IPS DF 4.7 (cell line): ENCODE results near the gene MOB2.

Experiments used
- DNase-seq: peaks from one replicate; pipeline ENCODE4 v3.0.0-alpha.2; 2013; ENCODE audit warnings: low spot score; ENCODE audit errors: extremely low read depth

MOB2 gene

DNA sequence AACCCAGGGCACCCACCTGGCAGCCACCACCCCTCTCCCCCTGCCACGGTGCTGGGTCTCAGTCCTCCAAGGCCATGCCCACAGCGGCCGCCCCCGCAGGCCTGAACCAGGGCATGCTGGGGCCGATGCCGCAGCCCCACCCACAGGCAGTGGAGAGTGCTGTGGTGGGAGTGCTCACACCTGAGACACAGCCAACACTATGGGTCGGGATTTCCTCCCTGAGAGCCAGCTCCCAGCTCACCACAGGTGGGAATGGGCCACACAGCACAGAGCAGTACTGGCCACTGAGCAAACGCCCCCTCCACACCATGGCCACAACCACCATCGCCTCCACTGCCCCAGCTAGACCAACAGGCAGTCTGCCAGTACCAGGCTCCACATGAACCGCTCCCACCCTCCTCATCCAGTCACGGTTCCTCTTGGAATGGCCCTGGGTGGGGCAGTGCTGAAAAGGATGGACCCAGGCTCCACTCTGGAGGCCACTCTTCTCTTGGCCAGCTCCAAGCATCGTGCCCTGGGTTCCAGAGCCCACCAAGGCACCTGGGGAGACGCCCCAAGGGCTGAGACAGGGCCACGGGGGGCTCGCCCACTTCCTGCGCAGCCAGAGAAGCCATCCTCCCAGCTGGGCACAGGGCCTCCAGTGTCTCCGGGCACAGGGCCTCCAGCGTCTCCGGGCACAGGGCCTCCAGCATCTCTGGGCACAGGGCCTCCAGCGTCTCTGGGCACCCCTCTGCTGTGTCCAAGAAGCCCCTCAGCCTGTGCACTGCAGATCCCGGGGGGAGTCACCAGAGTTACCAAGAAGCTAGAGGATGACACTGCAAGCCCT lies 14.2 kb downstream of the MOB2 start:
- DNase-seq, result no peak

- no peak for DNase-seq
Measured at GRCh38 chr11:1471736-1472135, 14.8 kb downstream of the MOB2 start.

DNA sequence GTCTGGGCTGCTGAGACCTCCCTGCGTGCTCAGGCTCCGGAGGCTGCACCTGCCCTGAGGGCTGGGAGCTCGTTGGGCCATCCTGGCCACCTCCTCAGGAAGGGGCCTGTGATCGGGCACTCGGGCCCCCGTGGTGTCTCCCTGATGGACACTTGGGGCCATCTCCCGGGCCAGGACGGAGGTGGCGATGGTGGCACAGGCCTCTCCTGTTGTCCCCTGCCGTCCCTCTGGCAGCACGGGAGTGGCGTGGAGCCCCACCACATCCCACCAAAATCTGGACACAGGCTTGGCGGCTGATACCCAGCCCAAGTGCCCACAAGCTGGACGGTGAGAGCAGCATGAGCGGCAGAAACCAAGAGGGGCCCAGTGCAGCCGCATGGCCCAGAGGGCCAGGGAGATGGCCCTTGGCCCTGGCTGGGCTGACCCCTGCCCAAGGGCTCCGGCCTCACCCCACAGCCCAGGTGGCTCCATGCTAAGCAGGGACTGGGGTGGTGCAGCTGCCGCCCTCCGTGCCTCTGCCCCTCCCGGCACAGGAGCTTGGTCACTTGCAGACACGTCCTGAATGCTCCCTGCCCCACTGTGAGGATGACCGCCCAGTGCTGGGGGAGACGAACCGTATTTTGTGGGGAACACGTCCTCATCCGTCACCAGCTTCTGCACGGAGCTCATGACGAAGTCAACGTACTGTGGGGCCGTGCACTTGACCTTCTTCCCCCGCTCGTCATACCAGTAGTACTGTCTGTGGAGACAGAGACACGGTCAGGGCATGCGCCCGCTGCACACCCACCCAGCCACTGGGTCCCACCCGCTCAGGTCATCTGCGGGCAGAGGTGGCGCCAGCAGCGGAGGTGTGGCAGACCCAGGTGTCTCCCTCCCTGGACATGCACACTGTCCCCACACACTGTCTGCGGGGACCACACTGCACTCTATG lies 15.6 kb downstream of the MOB2 start:
- DNase-seq, result no peak

GRCh38 chr11:1469911-1470680 lies 16.5 kb downstream of the MOB2 start:
- no peak for DNase-seq

GRCh38 chr11:1469287-1469910 lies 17.2 kb downstream of the MOB2 start:
- no peak for DNase-seq

GRCh38 chr11:1468473-1469066 lies 18.0 kb downstream of the MOB2 start:
- DNase-seq, result no peak

DNA sequence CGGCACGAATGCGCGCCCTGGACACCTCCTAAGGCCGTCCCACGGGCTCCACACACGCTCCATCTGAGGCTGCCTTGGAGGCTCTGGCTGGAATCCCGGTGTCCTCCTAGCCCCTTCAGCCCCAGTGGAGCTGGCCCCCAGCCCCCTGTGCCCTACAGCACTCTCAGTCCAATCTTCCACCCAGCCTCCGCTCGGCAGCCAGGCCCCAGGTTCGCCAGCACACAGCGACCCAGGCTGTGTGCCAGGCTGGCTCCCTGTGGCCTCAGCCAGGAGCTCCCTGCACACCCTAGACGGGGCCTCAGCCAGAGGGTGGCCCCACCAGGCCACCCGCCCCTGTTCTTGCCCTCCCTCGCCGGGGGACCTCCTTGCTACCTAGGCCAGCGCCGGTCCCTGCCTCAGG lies 18.6 kb downstream of the MOB2 start:
- DNase-seq, result no peak

DNA sequence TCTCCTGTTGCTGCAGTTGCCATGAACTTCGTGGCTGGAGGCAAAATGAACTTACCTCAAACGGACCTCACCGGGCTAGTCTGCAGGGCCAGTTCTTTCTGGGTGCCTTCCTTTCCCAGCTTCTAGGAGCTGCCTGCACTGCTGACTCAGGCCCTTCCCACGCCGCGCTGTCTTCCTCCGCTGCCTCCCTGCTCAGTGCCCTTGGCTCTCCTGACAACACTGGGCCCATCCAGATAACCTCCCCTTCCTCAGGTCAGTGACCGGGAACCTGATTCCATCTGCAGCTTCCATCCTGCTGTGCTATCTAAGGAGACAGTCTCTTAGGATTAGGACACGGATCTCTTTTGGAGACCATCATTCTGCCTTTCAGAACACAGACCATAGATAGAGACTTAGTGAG lies 19.3 kb downstream of the MOB2 start:
- no peak for DNase-seq

DNA sequence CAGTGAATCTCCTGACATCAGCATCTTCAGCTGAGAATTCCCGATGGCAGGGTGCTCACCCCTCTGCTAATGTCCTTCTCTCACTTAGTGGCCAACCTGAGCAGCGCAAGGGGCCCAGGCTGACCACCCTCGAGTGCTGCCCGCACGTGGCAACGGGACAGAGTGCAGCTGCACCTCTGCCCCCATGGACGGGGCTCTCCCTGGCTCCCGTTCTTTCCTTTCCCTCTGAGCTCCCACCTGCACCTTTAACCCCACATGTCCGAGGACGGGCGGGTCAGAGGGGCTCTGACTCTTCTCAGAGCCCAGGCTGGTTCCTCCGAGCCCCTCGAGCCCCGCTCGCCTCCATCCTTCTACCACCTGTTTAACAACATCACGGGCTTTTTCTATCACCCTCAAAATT lies 19.8 kb downstream of the MOB2 start:
- DNase-seq, result no peak

DNA sequence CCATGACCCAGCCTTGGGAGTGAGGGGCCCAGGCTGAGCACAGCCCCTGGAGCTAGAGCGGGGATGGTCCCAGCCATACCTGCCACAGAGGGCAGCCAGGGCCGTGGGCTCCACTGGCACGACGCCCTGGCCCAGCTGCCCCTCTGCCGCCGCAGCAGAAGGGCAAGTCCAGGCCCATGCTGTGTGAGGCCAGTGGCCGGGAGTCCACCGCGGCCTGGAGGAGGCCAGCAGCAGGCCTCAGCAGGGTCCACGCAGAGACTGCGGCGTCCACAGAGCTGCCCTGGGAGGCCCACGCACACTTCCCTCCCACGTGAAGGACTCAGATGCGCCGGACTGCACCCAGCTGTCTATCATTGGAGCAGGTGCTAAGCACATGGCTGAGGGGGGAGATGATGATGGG lies 23.5 kb downstream of the MOB2 start:
- DNase-seq, result no peak

DNA sequence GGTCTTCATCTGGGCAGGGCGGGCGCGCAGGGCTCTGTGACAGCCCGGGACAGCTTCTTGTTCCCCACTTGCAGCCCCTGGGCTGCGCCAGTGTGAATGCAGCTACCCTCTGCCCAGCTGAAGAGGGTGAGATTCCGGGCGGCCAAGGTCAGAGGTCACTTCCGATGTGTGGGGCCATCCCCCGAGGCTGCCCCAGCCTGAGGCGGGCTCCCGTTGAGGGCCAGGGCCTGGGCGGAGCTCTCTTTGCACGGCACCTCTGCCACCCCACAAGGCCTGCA lies 23.9 kb downstream of the MOB2 start:
- no peak for DNase-seq

- no peak for DNase-seq
Measured at GRCh38 chr11:1461826-1462697, 24.5 kb downstream of the MOB2 start.

DNA sequence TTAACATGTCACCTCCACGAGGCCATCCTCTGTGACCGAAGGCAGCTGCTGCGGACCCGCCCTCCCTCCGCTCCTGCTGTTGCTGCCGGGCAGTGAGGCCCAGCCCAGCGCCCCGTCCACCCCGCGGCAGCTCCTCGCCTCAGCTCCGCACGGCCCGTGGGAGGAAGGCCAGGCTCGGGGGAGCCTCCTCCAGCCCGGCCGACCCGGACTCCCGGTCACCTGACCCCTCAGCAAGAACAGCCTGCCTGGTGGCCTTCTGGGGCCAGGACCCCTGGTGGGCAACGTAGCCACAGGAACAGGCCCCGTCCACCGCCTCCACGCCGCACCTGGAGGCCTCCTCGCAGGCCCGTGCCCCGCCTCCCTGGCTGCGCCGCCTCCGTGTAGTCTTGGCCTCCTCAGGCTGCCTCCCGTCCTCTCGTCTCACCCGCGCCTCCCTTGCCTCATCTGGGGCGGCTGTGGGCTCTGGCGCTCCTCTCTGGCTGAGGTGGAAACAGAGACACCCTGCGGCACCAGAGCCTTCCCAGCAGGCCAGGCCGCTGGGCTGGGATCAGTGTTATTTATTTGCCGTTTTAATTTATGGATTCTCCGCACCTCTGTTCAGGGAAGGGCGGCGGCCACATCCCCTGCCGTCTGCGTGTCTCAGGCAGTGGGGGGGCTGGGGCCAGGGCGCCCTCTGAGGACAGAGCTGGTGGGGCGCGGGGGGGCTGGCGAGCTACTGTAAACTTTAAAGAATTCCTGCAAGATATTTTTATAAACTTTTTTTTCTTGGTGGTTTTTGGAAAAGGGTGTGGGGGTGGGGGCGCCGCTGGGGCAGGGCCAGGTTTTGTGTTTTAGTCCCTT lies 25.4 kb downstream of the MOB2 start:
- DNase-seq, result no peak

DNA sequence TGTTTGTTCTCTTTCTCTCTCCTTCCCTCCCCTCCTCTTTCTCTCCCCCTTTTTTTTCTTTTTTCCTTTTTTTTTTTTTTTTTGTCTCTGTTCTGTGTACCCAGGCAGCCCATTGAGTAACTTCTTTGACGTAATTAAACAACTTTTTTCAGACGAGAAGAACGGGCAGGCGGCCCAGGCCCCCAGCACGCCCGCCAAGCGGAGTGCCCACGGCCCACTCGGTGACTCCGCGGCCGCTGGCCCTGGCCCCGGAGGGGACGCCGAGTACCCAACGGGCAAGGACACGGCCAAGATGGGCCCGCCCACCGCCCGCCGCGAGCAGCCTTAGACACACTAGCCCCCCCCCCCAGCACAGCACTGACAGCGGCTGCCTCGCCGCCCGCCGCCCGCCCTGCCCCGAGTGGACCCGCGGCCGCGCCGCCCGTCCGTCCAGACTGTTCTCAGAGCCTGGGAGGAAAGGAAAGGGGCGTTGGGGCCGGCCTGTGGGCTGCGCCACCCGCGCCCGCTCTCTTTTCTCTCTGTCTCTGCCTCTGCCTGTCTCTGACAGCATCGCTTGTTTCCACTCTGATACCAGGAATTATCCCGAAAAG lies 26.1 kb downstream of the MOB2 start:
- DNase-seq, result no peak

DNA sequence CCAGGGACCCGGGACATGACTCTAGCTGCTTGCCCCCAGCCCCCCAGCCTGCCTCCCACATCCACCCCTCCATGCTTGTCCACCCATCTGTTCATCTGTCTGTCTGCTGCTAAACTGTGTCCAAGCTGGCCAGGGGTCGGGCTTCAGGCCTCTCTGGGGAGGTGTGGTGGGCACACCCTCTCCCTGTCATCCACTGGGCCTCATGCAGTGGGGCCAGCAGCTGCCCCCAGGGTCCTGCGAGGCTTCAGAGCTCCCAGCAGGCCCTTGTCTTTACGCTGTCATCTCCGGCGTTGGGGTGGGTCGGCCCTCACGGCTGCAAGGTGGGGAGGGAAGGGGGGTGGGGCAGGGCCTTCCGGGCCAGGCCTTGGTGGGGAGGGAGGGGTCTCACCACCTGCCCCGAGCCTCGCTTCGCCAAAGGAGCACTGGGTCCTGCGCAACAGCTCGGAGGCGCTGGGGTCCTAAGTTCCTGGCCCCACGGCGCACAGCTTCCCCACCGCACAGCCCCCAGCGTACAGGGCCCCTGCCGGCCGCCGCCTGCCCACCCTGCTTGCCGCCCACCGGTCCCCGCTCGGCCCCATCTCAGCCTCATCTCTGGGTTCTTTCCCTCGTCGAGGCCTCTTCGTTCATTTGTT lies 26.7 kb downstream of the MOB2 start:
- DNase-seq, result no peak

DNA sequence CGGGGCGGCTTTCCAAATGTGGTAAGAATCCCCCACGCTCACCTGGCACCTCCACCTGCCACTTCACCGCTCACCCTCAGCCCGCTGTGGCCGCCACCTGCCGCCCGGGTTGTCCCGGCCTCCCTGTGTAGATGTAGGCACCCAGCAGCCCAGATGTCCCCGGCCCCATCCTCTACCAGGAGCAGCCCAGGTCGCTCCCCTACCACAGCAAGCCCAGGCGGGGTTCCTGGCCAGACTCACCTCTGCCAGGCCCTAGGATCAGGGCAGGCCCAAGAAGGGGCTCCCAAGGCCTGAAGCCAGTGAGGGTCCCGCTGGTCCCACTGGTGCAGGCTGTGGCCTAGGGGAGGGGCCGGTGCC lies 27.4 kb downstream of the MOB2 start:
- DNase-seq, result no peak

DNA sequence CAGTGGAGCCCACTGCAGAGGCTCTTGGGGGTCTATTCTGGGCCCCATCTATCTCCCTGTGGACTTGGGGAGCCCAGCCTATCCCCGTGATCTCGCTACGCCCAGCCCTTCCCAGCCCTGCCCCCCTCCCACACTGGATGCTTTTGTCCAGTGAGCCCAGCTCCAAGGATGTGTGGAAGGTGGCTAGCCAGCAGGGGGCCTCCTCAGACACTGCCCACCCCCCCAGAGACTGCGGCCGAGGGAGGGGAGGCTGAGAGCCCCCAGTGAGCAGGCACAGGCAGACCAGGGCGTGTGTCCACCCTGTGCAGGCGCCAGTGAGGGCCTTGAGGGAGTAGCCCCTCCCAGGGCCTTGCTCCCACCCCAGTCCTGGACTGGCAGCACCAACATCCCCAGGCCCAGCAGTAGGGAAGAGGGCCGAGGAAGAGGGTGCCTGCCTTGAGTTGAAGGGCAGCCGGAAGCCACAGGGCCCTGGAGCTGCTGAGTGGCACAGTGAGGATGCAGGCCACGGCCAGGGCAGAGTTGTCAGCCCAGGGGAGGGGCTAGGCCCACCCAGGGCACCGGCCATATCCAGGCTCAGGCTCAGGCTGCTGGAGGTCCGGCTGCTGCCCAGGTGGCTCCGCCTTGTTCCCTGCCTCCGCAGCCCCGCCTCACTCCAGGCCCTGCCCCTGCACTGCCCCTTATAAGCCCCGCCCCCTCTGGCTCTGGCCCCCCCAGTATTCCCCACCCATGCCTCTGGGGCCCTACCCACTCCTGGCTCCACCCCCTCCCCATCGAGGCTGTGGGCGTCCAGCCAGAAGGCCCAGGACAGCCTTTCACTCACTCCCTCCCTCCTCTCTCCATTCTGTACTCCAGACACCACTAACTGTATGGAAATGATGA lies 28.0 kb downstream of the MOB2 start:
- DNase-seq, result no peak

DNA sequence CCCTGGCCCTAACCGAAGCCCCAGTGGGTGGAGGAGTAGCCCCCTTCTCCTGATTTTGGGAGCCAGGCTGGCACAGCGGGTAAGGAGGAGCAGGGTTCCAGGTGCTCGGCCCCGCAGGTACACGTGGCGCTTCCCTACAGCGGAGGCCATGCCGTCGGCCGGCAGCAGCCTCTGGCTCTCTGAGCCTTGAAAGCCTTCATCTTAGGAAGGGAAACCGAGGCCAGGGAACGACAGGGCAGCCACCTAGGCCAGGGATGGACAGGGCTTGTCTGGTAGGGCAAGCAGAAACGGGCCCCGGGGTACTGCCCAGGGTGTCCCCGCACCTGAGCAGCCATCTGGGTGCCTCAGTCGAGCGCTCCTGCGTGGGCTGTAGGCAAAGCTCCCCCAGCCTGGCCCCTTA lies 28.7 kb downstream of the MOB2 start:
- no peak for DNase-seq
